ENCODE data around the gene FAM89B.

- TF ChIP-seq CTCF (IDR thresholded peaks at IDR 0.05) (peak in 1 of 4 experiments; percentile 20), POLR2A (IDR thresholded peaks at IDR 0.05) (no peak)
Observed at GRCh38 chr11:65541093-65541982, 31.0 kb upstream of the FAM89B start.

Data from sigmoid colon (tissue), 3 donors.